ENCODE measurements around the gene DPYD.

The DPYD gene

GRCh38 chr1:97174039-97174704 lies 746.7 kb downstream of the DPYD start:
- DNase-seq = no peak

GRCh38 chr1:97170300-97170699 lies 750.5 kb downstream of the DPYD start:
- DNase-seq = no peak

- DNase-seq = no peak
Measured at GRCh38 chr1:97168056-97168455, 752.8 kb downstream of the DPYD start.

- DNase-seq = no peak
Measured at GRCh38 chr1:97167246-97167645, 753.6 kb downstream of the DPYD start.

GRCh38 chr1:97166626-97167025 lies 754.2 kb downstream of the DPYD start:
- no peak for DNase-seq

GRCh38 chr1:97164276-97164639 lies 756.6 kb downstream of the DPYD start:
- DNase-seq = no peak

GRCh38 chr1:97163591-97164275 lies 757.1 kb downstream of the DPYD start:
- no peak for DNase-seq

- DNase-seq = no peak
Measured at GRCh38 chr1:97160818-97161217, 760.0 kb downstream of the DPYD start.

- DNase-seq = no peak
Measured at GRCh38 chr1:97159342-97159741, 761.5 kb downstream of the DPYD start.

GRCh38 chr1:97158691-97159096 lies 762.1 kb downstream of the DPYD start:
- peak; percentile 19 for DNase-seq

- DNase-seq = peak; percentile 51
Measured at GRCh38 chr1:97157991-97158390, 762.8 kb downstream of the DPYD start.

- DNase-seq = no peak
Measured at GRCh38 chr1:97151651-97152050, 769.2 kb downstream of the DPYD start.

GRCh38 chr1:97145321-97145956 lies 775.4 kb downstream of the DPYD start:
- DNase-seq = peak; percentile 74

- no peak for DNase-seq
Measured at GRCh38 chr1:97144527-97144926, 776.3 kb downstream of the DPYD start.

GRCh38 chr1:97143236-97143882 lies 777.5 kb downstream of the DPYD start:
- DNase-seq = no peak

GRCh38 chr1:97140611-97141010 lies 780.2 kb downstream of the DPYD start:
- no peak for DNase-seq

- DNase-seq = no peak
Measured at GRCh38 chr1:97139512-97139911, 781.3 kb downstream of the DPYD start.

- DNase-seq = no peak
Measured at GRCh38 chr1:97138515-97139032, 782.3 kb downstream of the DPYD start.

GRCh38 chr1:97137862-97138514 lies 782.8 kb downstream of the DPYD start:
- peak; percentile 53 for DNase-seq

GRCh38 chr1:97136996-97137395 lies 783.8 kb downstream of the DPYD start:
- no peak for DNase-seq

- no peak for DNase-seq
Measured at GRCh38 chr1:97135972-97136371, 784.9 kb downstream of the DPYD start.

GRCh38 chr1:97128426-97128825 lies 792.4 kb downstream of the DPYD start:
- DNase-seq = no peak

All from retina (tissue), 1 donor.